ENCODE data around the gene STEAP3.

Gene STEAP3

GRCh38 chr2:119223521-119224390 is at the start of gene STEAP3:
Gene STEAP3 (plus strand): TSS chr2:119223834. CDS start chr2:119231013, 7,179 bp downstream.
- DNase-seq, result peak; percentile 22

- DNase-seq, result no peak
Measured at GRCh38 chr2:119174216-119174992, 49.2 kb upstream of the STEAP3 start.

- no peak for DNase-seq
Measured at GRCh38 chr2:119174993-119175347, 48.7 kb upstream of the STEAP3 start.

GRCh38 chr2:119175517-119175916 is 48.1 kb upstream of the STEAP3 start:
- no peak for DNase-seq

GRCh38 chr2:119177171-119177837 is 46.3 kb upstream of the STEAP3 start:
- DNase-seq, result no peak

GRCh38 chr2:119177838-119178190 is 45.8 kb upstream of the STEAP3 start:
- DNase-seq, result no peak

GRCh38 chr2:119178776-119179175 is 44.9 kb upstream of the STEAP3 start:
- no peak for DNase-seq

- no peak for DNase-seq
Measured at GRCh38 chr2:119179202-119179601, 44.4 kb upstream of the STEAP3 start.

- DNase-seq, result no peak
Measured at GRCh38 chr2:119179991-119180390, 43.6 kb upstream of the STEAP3 start.

- DNase-seq, result no peak
Measured at GRCh38 chr2:119180892-119181291, 42.7 kb upstream of the STEAP3 start.

GRCh38 chr2:119181391-119181790 is 42.2 kb upstream of the STEAP3 start:
- DNase-seq, result no peak

- no peak for DNase-seq
Measured at GRCh38 chr2:119181791-119182445, 41.7 kb upstream of the STEAP3 start.

GRCh38 chr2:119184512-119184911 is 39.1 kb upstream of the STEAP3 start:
- DNase-seq, result no peak

GRCh38 chr2:119190321-119191111 is 33.1 kb upstream of the STEAP3 start:
- no peak for DNase-seq

- no peak for DNase-seq
Measured at GRCh38 chr2:119192893-119193292, 30.7 kb upstream of the STEAP3 start.

- DNase-seq, result no peak
Measured at GRCh38 chr2:119195001-119195400, 28.6 kb upstream of the STEAP3 start.

- no peak for DNase-seq
Measured at GRCh38 chr2:119195887-119196286, 27.7 kb upstream of the STEAP3 start.

- no peak for DNase-seq
Measured at GRCh38 chr2:119196301-119197125, 27.1 kb upstream of the STEAP3 start.

GRCh38 chr2:119197126-119197405 is 26.6 kb upstream of the STEAP3 start:
- DNase-seq, result no peak

- DNase-seq, result no peak
Measured at GRCh38 chr2:119197529-119198239, 25.9 kb upstream of the STEAP3 start.

Measured in NCI-H2107 (cell line).